NCI-H69 (cell line): ENCODE data around the gene DDR2.
A peak's percentile ranks its signal among the peaks of the same experiment; 100 is the strongest.
"Not testable (repeated sequence)": the region's sequence is repeated elsewhere in the genome, so short reads cannot be mapped to it uniquely, and the experiment has no call there.

Source experiments
- DNase-seq: peaks from one replicate; lab custom pipeline; 2025; lab: John Stamatoyannopoulos, UW

The DDR2 gene

GRCh38 chr1:162632217-162632666, at the start of gene DDR2:
DDR2 (plus strand) TSS chr1:162632464; CDS start chr1:162719064, 86,600 bp downstream.
- DNase-seq: peak; percentile 62

- DNase-seq: not testable (repeated sequence)
These were observed 49.4 kb upstream of the DDR2 start for GRCh38 chr1:162582901-162583300.

GRCh38 chr1:162585101-162585500, 47.2 kb upstream of the DDR2 start:
- DNase-seq: not testable (repeated sequence)

DNA sequence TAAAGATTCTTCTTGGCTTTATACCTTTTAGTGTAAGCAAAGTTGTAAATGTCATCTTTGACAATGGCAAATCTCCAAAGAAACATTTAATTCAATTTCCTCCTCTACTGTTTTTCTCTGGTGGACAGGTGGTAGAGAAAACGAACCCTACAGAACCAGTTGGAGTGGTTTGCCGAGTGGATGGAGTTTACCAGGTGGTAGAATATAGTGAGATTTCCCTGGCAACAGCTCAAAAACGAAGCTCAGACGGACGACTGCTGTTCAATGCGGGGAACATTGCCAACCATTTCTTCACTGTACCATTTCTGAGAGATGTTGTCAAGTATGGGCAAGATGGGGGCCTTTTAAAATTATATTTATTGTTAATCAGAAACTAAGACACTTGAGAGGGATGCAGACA, 44.9 kb upstream of the DDR2 start:
- DNase-seq: no peak

GRCh38 chr1:162587761-162588260, 44.5 kb upstream of the DDR2 start:
- DNase-seq: no peak

GRCh38 chr1:162590101-162590500, 42.2 kb upstream of the DDR2 start:
- DNase-seq: no peak

GRCh38 chr1:162590686-162591085, 41.6 kb upstream of the DDR2 start:
- no peak for DNase-seq

DNA sequence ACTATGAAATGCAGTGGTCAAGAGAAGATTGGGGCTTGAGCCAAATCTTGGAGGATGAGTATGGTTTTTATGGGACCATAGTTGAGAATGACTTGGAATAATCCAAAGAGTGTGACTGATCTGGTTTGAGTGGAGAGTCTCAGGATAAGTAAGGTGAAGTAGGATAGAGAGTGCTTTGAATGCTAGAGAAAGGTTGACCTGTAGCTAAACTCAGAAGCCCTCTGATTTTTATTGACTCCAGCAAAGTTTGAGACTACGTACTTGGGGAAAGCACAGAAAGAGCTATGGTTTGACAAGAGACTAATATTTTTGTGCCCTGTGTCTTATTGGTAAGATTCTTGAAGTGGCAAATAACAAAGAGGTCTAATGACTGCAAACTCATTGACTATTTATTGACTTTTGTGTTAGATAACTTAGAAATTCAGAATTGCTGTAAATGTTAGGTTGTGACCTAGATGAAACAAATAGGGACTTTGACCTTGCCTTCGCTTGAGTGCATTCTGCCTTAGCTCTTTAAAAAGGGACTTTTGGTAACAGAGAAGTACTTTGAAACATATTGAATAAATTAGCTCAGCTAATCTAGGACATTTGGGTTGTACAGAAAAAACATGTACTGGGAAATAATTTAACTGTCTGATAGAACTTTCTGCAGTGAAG, 35.6 kb upstream of the DDR2 start:
- DNase-seq: no peak

DNA sequence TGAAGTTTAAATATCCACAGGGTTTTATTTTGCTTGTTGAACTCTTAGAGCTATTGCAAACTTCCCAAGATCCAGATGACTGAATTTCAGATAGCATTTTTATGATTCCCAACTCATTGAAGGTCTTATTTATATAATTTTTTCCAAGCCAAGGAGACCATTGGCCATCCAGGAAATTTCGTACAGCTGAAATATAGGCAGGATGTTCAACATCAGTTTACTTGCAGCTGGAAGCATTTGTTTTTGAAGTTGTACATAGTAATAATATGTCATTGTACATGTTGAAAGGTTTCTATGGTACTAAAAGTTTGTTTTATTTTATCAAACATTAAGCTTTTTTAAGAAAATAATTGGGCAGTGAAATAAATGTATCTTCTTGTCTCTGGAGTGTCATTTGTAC, 32.8 kb upstream of the DDR2 start:
- no peak for DNase-seq

GRCh38 chr1:162603117-162603516, 29.1 kb upstream of the DDR2 start:
- not testable (repeated sequence) for DNase-seq

DNA sequence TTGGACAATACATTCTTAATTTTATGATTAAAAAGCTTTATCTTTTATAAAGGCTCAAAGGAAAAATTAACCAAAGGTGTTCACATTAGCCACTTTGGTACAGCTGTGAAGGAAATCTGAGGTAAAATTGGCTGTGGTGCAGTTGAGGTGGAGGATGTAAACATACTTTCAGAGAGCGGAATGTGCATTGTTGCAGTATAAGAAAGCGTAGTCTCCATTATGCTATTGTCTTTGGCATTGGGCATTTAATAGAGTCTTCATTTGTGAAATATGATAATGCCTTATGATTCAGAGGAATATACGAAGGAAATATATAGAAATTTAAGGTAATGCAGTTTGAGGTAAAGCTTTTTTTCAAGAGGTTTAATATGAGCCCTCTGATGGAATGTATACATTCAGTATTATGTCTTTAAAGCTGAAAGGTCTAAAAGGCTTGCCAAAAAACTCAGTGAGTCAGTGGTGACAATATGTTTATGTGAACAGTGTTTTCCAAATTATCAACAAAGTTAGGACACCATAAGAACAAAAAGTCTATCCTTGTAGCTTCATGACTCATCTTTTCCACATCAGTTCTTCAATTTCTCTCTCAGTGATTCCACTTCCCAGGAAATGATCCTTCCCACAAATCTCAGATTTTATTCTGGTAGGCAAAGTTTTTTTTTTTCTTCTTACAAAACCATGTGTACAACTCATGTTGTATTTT, 26.9 kb upstream of the DDR2 start:
- no peak for DNase-seq

DNA sequence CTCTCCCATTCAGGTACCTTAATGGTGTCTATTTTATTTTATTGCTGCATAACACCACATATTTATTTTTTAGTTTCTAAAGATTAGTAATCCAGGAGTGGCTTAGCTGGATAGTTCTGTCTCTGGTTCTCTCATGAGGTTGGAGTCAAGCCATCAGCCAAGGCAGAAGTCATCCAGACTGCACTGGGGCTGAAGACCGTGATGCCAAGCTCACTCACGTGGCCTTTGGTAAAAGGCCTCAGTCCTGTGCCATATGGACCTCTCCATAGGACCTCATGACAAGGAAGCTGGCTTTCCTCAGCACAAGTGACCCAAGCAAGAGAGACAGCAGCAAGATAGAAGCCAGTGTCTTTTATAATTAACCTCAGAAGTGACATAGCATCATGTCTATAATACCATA, 23.0 kb upstream of the DDR2 start:
- DNase-seq: no peak

- DNase-seq: peak; percentile 69
These were observed 19.5 kb upstream of the DDR2 start for GRCh38 chr1:162612606-162613400.

DNA sequence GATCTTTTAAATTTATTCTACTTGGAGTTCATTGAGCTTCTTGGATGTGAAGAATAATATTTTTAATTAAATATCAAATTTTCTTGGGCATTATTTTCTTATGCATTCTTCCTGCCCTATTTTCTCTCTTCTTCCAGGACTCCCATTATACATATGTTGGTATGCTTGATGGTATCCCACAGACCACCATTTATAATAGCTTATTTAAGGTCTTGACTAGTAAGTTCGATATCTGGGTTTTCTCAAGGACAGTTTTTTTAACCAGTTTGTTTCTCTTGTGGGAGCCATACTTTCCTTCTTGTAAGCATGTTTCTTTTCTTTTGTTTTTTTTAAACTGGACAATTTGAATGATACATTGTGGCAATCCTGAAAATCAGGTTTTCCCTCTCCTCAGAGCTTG, 15.4 kb upstream of the DDR2 start:
- no peak for DNase-seq

- DNase-seq: no peak
These were observed 14.8 kb upstream of the DDR2 start for GRCh38 chr1:162617513-162617912.

DNA sequence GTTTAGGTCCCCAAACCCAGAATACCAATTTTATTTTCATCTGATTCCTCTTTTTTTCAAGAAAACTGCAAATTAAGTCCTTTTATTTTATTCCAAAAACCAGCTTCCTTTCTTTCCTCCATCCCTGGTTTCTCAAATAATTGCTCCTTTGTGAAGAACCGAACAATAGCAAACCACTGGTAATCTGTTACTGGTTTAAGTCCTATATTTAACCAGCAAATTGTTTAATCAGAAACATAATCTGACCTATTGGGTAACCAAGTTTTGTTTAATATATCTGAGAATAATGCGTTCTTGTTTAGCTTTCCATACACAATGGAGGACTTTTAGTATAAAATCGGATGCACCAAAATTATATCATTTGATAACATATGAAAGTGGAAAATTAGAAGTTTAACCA, 13.2 kb upstream of the DDR2 start:
- no peak for DNase-seq

- DNase-seq: no peak
These were observed 11.0 kb upstream of the DDR2 start for GRCh38 chr1:162621256-162621655.

DNA sequence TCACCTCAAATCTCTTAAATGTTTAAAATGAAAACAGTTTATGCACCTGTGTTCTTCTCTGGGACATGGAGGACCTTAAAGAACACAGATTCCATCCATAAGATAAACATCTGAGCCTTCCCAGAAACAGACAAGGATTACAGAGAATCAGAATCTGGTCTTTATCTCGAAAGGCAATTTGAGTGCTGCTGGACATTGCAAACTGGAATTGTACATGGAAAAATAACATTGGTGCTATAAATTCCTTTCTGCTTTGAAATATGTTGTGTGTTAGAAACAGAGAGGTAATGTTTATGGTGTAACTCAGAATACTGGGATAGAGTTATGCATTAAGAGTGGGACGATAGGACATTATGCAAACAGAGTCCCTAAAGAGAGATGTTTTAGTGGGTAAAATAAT, 6.6 kb upstream of the DDR2 start:
- DNase-seq: no peak

GRCh38 chr1:162626094-162626493, 6.2 kb upstream of the DDR2 start:
- no peak for DNase-seq

- DNase-seq: no peak
These were observed 5.5 kb upstream of the DDR2 start for GRCh38 chr1:162626761-162627160.

DNA sequence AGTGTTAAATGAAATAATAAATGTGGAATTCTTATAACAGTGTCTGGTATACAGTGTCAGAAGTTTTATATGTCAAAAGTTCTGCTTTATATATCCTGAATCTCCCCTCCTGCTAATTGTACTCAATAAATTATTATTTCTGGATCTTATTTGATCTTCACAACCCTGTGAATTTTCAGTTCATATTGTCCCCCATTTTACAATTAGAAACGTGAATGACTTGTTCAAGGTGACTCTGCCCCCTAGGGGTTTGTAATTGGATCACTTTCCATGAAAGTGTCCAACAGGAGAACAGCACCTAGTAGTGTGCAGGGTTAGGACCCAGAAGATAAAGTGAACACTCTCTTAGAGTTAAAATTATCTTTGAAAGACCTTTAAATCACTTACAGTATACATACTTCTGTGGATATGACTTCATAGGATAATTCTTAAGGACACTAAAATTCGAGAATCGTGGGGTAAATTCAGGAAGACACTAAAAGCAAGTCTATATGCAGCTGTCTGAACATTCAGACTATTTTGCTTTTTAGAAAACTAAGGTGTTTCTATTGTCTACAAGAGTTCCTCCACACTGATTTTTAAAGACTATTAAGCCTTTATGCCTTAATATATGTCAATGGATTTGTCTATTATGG, 4.5 kb upstream of the DDR2 start:
- DNase-seq: peak; percentile 74

- no peak for DNase-seq
These were observed 3.1 kb upstream of the DDR2 start for GRCh38 chr1:162629077-162629627.
